NCI-H1436 (cell line): ENCODE results near the gene GGT1.
"Not testable (repeated sequence)": the region's sequence is repeated elsewhere in the genome, so short reads cannot be mapped to it uniquely, and the experiment has no call there.

ENCODE experiments used
- DNase-seq: peaks from one replicate; lab custom pipeline; 2025; lab: John Stamatoyannopoulos, UW

The GGT1 gene

DNA sequence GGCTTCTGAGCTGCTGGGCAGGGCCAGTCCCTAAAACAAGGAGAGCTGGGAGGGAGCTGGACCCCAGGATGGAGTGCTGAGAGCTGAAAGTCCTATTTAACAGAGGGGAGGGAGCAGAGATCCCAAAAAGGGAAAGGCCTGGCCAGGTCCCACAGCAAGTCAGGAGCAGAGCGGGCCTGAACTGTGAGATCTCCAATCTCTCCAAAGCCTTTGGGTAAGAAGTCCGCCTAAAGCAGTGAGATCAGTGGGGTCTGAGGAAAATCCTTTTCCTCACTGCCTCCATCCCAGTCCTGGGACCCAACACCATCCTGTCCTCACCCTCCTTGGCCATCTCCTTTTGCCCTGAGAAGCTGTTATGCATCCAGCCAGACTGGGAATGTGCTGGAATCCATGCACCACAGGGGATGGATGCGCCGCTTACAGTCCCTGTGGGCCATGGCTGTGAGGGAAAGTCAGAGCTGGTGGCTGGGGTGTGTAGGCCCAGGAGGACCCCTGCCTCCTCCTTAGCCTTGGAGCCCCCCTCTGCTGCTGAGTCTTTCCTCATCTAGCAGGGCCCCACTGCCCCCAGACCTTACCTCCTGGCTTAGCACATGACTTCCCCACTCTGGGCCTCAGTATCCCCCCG is 18.7 kb upstream of the GGT1 start:
- DNase-seq: no peak

DNA sequence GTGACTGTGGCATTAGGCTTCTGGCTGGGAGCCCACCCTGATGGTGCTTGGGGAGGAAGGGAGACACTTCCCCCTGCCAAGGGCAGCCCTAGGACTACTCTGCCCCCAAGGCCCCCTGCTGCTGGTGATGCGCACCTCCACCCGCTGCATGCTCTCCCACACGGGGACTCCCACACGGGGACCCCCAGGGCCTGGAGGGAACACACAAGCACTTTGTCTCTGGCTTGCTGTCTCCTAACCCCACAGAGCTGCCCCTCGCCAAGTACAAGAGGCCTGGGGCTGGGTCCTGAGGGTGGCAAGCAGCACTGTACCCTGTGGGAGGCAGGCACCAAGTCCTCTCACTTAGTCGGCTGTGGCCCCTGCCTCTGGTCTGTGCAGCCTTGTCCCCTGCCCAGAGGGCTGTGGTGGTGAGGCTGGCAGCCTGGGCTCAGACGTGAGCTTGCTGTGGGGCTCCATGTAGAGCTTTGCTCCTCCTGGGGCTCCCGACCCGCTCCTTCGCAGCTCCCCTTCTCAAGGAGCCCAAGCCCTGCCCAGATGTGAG is 18.1 kb upstream of the GGT1 start:
- DNase-seq: no peak

DNA sequence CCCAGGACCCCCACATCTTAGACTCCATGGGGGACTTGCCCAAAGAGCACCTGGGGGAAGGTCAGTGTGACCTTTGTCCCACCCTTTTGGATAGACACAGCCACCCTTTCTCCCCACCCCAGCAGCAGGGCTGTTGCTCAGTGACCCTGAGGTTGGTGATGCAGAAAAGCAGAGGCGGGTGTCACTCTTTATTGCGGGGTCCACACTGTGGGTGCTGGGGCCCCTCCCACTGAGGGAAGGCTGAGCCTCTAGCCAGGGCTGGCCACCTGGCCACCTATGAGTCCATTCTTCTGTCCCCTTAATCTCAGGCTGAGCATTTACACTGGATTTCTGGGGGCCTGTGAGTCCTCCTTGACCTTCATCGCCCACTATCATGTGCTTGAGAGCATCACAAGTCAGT is 17.5 kb upstream of the GGT1 start:
- DNase-seq: no peak

DNA sequence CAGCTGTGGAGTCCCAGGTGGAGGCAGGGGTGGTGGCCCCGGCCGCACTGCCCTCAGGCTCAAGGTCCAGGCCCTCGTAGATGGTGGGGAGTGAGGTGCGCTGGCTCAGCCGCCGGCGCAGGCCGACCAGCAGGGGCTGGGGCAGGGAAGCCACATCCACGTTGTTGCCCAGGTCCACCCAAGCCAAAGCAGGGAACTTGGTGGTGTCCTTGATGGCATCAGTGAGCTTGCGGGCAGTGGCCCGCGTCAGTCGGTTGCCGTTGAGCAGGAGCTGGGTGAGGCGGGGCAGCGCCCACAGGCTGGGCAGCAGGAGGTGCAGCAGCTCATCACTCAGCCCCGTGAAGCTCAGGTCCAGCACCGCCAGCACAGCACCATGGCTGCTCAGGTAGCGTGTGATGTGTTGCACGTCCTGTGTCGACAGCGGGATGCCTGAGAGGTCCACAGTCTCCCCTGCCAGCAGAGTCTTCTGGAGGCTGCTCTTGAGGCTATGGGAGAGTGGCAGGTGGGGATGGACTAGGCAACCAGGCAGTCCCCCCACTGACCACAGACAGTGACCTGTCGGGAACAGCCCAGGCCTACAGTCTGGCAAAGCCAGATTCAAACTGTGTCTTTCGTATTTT is 17.0 kb upstream of the GGT1 start:
- DNase-seq: no peak

GRCh38 chr22:24587251-24587650 is 15.7 kb upstream of the GGT1 start:
- no peak for DNase-seq

- no peak for DNase-seq
These were observed 15.0 kb upstream of the GGT1 start for GRCh38 chr22:24587948-24588347.

- DNase-seq: no peak
These were observed 14.6 kb upstream of the GGT1 start for GRCh38 chr22:24588381-24588756.

GRCh38 chr22:24588757-24589481 is 14.1 kb upstream of the GGT1 start:
- no peak for DNase-seq

DNA sequence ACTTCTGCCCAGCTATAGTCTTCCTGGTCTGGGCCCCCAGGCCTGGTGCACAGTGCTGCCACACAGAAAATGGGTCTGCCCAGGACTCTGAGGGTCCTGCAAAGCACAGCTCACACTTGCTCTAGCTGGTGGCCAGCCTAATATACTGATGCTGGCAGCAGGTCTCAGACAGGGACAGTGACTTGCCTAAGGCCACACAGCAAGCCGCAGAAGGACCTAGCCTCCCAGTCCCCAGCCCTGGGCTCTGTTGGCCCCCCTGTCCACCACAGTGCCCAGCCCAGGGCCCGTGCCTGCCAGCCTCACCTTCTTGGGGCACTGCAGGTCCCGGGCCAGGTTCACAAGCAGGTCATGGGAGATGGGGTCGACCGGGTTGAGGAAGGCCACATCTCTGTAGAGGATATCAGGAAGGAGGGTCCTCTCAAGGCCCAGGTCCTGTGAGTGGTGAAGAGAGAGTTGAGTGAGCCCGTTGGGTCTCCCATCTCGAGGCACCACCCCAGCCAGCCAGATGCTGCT is 13.4 kb upstream of the GGT1 start:
- DNase-seq: no peak

- DNase-seq: no peak
These were observed 12.3 kb upstream of the GGT1 start for GRCh38 chr22:24590596-24591173.

- no peak for DNase-seq
These were observed 11.6 kb upstream of the GGT1 start for GRCh38 chr22:24591286-24591830.

- no peak for DNase-seq
These were observed 10.7 kb upstream of the GGT1 start for GRCh38 chr22:24592058-24592850.

DNA sequence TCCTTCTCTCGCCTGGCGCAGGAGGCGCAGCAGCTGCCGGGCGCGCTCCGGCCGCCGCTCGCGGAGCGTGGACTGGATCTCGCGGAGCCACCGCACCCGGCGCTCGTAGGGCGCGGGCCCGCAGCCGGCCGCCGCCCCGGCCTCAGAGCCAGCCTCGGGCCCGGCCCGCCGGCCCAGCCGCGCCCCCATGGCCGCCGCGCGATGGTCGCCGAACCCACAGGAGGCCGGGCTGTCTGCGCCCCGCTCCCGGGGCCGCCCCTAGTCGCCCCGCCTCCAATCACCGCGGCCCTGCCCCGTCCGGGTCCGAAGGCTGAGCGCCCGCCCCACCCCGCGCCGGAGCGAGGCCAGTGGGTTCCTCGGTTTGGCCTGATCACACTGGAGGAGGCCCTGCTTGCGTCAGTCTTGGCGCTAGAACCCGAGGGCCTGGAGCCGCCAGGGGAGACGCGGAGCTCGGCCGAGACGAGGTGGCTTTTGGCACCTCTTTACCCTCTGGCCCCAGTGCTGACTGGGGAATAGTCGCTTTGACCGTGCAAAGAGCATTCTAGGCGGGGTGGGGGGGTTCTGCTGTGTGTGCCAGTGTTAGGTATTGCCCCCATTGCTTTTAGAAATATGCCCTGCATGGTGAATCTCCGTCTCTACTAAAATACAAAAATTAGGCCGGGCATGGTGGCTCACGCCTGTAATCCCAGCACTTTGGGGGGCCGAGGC is 10.0 kb upstream of the GGT1 start, which contains the start of gene LRRC75B:
LRRC75B (minus strand) TSS at position 223 of the 708 bp plus-strand sequence; CDS start at position 189, 34 bp downstream.
- no peak for DNase-seq

DNA sequence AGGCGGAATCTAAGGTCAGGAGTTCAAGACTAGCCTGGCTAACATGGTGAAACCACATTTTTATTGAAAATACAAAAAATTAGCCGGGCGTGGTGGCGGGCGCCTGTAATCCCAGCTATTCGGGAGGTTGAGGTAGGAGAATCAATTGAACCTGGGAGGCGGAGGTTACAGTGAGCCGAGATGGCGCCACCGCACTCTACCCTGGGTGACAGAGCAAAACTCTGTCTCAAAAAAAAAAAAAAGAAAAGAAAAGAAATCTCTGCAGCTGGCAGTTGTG is 9.5 kb upstream of the GGT1 start:
- DNase-seq: not testable (repeated sequence)

GRCh38 chr22:24593836-24594568 is 9.0 kb upstream of the GGT1 start:
- DNase-seq: no peak

DNA sequence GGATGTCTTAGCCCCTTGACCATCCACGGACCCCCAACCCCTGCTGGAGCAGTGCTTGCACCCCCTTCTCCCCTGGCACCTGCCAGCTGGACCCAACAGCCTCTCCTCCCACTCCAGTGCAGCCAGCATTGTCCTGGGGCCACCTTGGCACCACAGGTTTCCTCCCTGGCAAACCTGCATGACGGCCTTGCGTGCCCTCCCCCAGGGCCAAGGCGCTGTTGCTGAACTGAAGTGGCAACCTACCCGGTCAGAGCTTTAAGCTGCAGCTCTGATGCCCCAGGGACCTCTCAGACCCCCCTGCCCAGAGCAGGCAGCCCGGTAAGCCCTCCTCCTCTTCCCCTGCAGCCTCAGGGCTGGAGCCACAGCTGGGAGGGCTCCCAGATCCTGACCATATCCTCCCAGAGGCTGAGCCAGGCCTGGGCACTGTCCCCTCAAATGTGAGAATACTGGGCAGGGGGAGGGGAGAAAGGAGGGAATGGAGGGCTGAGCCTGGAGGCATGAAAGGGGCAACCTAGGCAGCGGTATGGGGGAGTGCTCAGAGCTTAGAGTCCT is 8.3 kb upstream of the GGT1 start:
- no peak for DNase-seq

DNA sequence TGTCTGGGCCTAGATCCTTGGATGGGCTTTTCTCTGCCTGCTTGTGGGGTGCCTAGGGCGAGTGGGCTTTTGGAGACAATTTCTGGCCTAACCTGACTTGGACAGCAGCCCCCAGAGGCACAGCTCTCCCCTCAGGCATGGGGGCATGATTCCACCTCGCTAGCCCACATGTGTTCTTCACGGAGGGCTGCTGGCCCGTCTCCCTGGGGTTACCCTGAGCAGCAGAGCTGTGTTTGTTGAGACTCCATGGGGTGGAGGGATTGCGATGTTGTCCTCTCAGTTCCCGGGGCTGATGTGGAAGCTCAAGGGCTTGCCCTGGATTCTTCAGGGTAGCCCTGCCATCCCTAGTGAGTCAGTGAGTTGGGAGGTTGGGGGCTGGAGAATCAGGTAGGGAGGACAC is 7.8 kb upstream of the GGT1 start:
- DNase-seq: no peak

DNA sequence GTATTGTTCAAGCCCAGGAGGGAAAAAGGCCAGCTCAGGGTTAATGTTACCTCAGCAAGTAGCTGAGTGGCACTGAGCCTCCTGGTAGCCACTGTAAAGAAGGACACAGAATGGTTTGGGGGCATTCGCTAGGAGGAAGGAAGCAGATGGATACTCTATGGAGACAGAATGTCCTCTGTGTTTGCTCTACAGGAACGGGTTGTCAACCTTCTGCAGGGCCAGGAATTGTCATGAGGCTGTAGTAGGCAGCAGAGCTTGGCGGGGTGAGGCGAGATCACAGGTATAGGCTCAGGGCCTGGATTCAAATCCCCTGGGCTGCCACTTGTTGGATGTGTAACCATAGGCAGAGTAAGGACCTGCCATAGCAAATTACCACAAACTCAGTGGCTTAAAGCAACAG is 7.1 kb upstream of the GGT1 start:
- no peak for DNase-seq

- DNase-seq: not testable (repeated sequence)
These were observed 5.9 kb upstream of the GGT1 start for GRCh38 chr22:24597076-24597475.

DNA sequence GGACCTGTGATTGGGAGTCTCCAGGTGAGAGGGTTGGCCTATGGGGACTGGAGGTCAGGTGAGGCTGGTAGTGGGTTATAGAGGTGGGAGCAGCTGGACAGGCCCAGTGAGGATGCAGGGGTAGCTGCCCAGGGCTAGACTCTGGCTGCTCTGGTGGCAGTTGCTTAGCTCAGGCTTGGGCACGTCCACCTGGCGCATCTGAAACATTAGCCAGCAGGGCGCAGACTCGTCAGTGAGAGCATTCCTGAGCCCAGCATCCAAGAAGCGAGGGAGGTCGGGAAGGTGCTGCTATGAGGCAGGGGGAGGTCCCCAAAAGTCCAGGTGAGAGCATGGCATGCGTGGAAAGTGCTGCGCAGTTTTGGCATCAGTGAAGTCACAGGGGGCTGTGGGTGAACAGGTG is 3.5 kb upstream of the GGT1 start:
- no peak for DNase-seq
